HepG2 (cell line): ENCODE results near the gene ADPRH. TPM values are rescaled to one million over a fixed set of nuclear protein-coding genes. Genes with fewer than 3 reads are reported as not detected.

ENCODE experiments used
- ATAC-seq: fragments of 200-7000 bp; cut with Tn5 transposase; 3 replicates; pipeline ENCODE4 v1.9.1; 2020; ENCODE audit warnings: mild to moderate bottlenecking, moderate library complexity
- BruUV-seq: library from RNA; stranded (reverse); fragments of 400-500 nt; replicated peaks from 2 replicates; lab custom pipeline; 2021; lab: Mats Ljungman, UMichigan
- CTCF ChIA-PET: fragments of 300-600 bp; formaldehyde crosslinking; extraction: SDS; loops from one replicate; lab custom pipeline; 2021; ENCODE audit warnings: low total read pairs, inconsistent platforms, low intra/inter-chr PET ratio; lab: Yijun Ruan, JAX
- POLR2A ChIA-PET: fragments of 350-600 bp; sonication (Branson Sonifier 250); formaldehyde crosslinking; loops from one replicate; lab custom pipeline; 2020; ENCODE audit warnings: antibody characterized with exemption, inconsistent platforms; lab: Yijun Ruan, JAX
- DNase-seq: peaks from one replicate; pipeline ENCODE4 v3.0.0-alpha.2; 2015; ENCODE audit warnings: low spot score
- FAIRE-seq: peaks from 3 replicates; lab custom pipeline; 2011; peaks lifted over from hg19 to GRCh38; lab: Jason Lieb, UNC
- H2AFZ ChIP-seq: one replicate; pipeline ENCODE4 v1.6.1; 2011; ENCODE audit warnings: low read length, inconsistent platforms
- H3K27ac ChIP-seq: fragments of 300-600 bp; 3 replicates; pipeline ENCODE4 v1.8.0; 2011; ENCODE audit warnings: mixed run types, mild to moderate bottlenecking, mixed read lengths, low read length, inconsistent platforms; ENCODE audit not compliant: insufficient read depth; ENCODE audit errors: extremely low read length
- H3K27me3 ChIP-seq, 2 experiments: fragments of 200-600 bp in 1 of 2; 2 replicates in 1 of 2; 3 replicates in 1 of 2; pipeline versions ENCODE4 v1.6.0 to v1.8.0; 2011; ENCODE audit warnings: low read length in 2 of 2, mild to moderate bottlenecking in 2 of 2, moderate library complexity in 2 of 2, inconsistent platforms in 1 of 2; ENCODE audit not compliant: insufficient read depth in 2 of 2, control insufficient read depth in 1 of 2
- H3K36me3 ChIP-seq, 2 experiments: fragments of 200-600 bp in 1 of 2; replicated peaks in 1 of 2; 2 replicates in 1 of 2; 3 replicates in 1 of 2; pipeline versions ENCODE4 v1.5.1 to v1.8.0; 2011; ENCODE audit warnings: low read length in 2 of 2, inconsistent platforms in 1 of 2; ENCODE audit not compliant: insufficient read depth in 2 of 2, control insufficient read depth in 1 of 2
- H3K4me1 ChIP-seq: 2 replicates; pipeline ENCODE4 v1.5.1; 2012; ENCODE audit warnings: low read length, inconsistent platforms; ENCODE audit not compliant: insufficient read depth
- H3K4me2 ChIP-seq: 2 replicates; pipeline ENCODE4 v1.6.0; 2011; ENCODE audit warnings: low read depth, low read length, inconsistent platforms
- H3K4me3 ChIP-seq, 3 experiments: fragments of 200-600 bp in 1 of 3; sonication (generic), shearing (Covaris generic) in 1 of 3; replicated peaks in 1 of 3; 2 replicates each; pipeline ENCODE4 v1.5.1; 2011 to 2016; ENCODE audit warnings: low read length in 3 of 3, inconsistent platforms in 2 of 3, low read depth in 2 of 3, mild to moderate bottlenecking in 2 of 3, control low read depth in 1 of 3, mixed read lengths in 1 of 3; ENCODE audit not compliant: insufficient read depth in 1 of 3
- H3K79me2 ChIP-seq: one replicate; pipeline ENCODE4 v1.6.1; 2011; ENCODE audit warnings: low read length, inconsistent platforms; ENCODE audit not compliant: insufficient read depth
- H3K9ac ChIP-seq: 2 replicates; pipeline ENCODE4 v1.6.0; 2011; ENCODE audit warnings: mild to moderate bottlenecking, low read depth, low read length, inconsistent platforms; ENCODE audit not compliant: insufficient read depth
- H3K9me3 ChIP-seq: 2 replicates; pipeline ENCODE4 v1.5.1; 2012; ENCODE audit warnings: mild to moderate bottlenecking, low read length
- H4K20me1 ChIP-seq: 2 replicates; pipeline ENCODE4 v1.6.0; 2011; ENCODE audit warnings: inconsistent platforms, mild to moderate bottlenecking, low read length, moderate library complexity; ENCODE audit not compliant: insufficient read depth
- MAZ ChIP-seq, 2 experiments: sonication (generic) in 1 of 2; formaldehyde crosslinking in 1 of 2; IDR thresholded peaks; 2 replicates each; pipeline versions ENCODE4 v1.5.0 to v1.6.1; 2012 to 2020; ENCODE audit warnings: low read depth in 2 of 2, mild to moderate bottlenecking in 2 of 2, borderline replicate concordance in 1 of 2, improper control_type of control experiment in 1 of 2, low read length in 1 of 2, missing genetic modification reagents in 1 of 2, moderate library complexity in 1 of 2
- MZF1 ChIP-seq: sonication (generic); formaldehyde crosslinking; IDR thresholded peaks from 2 replicates; pipeline ENCODE4 v1.8.1; 2023; ENCODE audit warnings: mild to moderate bottlenecking, missing genetic modification reagents, borderline replicate concordance
- NONO ChIP-seq, 2 experiments: fragments of 450-650 bp in 1 of 2; sonication (generic) in 1 of 2; formaldehyde crosslinking in 1 of 2; IDR thresholded peaks in 1 of 2; conservative IDR thresholded peaks in 1 of 2; 2 replicates each; pipeline versions ENCODE4 v1.6.1 to v1.8.0; 2017 to 2022; ENCODE audit warnings: mild to moderate bottlenecking in 1 of 2, missing genetic modification reagents in 1 of 2, moderate library complexity in 1 of 2
- RXRA ChIP-seq: sonication (generic); formaldehyde crosslinking; IDR thresholded peaks from 2 replicates; pipeline ENCODE4 v1.5.1; 2020; ENCODE audit warnings: missing genetic modification reagents
- ZBTB21 ChIP-seq: sonication (generic); formaldehyde crosslinking; IDR thresholded peaks from 2 replicates; pipeline ENCODE4 v1.4.0; 2020; ENCODE audit warnings: missing genetic modification reagents
- ZBTB7A ChIP-seq: sonication (generic); formaldehyde crosslinking; IDR thresholded peaks from 2 replicates; pipeline ENCODE4 v1.8.0; 2022; ENCODE audit warnings: mild to moderate bottlenecking, missing genetic modification reagents
- ZNF382 ChIP-seq: sonication (generic); formaldehyde crosslinking; IDR thresholded peaks from 2 replicates; pipeline ENCODE4 v1.5.0; 2020; ENCODE audit warnings: missing genetic modification reagents, mild to moderate bottlenecking, borderline replicate concordance
- WGBS: methylation state at CpG from one replicate; pipeline ENCODE4 v1.1.6; 2017; ENCODE audit warnings: low lambda C conversion rate; 5-methylcytosine and 5-hydroxymethylcytosine counted together
- in situ Hi-C: cut with HindIII; loops from 2 replicates; pipeline ENCODE4 v1.10.0; 2017; ENCODE audit warnings: low pct_unique_long_range_greater_than_20kb; ENCODE audit not compliant: extremely low pct_ligation_motif_present
- intact Hi-C: fragments of 100-400 bp; cut with micrococcal nuclease; formaldehyde crosslinking; loops from one replicate; pipeline ENCODE4 v1.10.0; 2022; ENCODE audit not compliant: unreplicated experiment
- polyA plus RNA-seq, 8 experiments: library from polyadenylated mRNA; depleted of rRNA in 3 of 8; stranded (reverse) in 7 of 8; unstranded in 1 of 8; fragments of >200 nt; fragmentation: Illumina TruSeq in 4 of 8; extraction: Trizol in 4 of 8; gene quantifications; 2 replicates each; pipeline versions ENCODE4 v1.2.1 to v1.2.3, GENCODE V29; 2011 to 2016; ENCODE audit warnings: low read depth in 4 of 8, missing spikeins in 1 of 8, mixed read lengths in 1 of 8; ENCODE audit not compliant: insufficient read depth in 1 of 8
- total RNA-seq, 5 experiments: library from RNA; depleted of rRNA; stranded (reverse); fragments of >200 nt; fragmentation: Illumina TruSeq; extraction: Trizol; gene quantifications; 2 replicates each; pipeline ENCODE4 v1.2.3, GENCODE V29; 2016; ENCODE audit warnings: low read depth in 1 of 5
- TF ChIP-seq, protein P1 (sequence below): sonication (generic); formaldehyde crosslinking; IDR thresholded peaks from 2 replicates; pipeline ENCODE4 v1.5.0; 2020; ENCODE audit warnings: mild to moderate bottlenecking, missing genetic modification reagents, moderate library complexity
- TF ChIP-seq, protein P2 (sequence below), 2 experiments: fragments of 450-650 bp in 1 of 2; sonication (generic) in 1 of 2; formaldehyde crosslinking in 1 of 2; IDR thresholded peaks; 2 replicates each; pipeline versions ENCODE4 v1.6.1 to v1.8.0; 2016 to 2022; ENCODE audit warnings: antibody characterized with exemption in 1 of 2, mild to moderate bottlenecking in 1 of 2, missing genetic modification reagents in 1 of 2

ADPRH gene
- total and polyA plus RNA-seq, 2 of the 13 experiments (the other 11 are each of a cell fraction or from before 2014, with no cell fraction given), result 0.01 to 0.15 TPM

DNA sequence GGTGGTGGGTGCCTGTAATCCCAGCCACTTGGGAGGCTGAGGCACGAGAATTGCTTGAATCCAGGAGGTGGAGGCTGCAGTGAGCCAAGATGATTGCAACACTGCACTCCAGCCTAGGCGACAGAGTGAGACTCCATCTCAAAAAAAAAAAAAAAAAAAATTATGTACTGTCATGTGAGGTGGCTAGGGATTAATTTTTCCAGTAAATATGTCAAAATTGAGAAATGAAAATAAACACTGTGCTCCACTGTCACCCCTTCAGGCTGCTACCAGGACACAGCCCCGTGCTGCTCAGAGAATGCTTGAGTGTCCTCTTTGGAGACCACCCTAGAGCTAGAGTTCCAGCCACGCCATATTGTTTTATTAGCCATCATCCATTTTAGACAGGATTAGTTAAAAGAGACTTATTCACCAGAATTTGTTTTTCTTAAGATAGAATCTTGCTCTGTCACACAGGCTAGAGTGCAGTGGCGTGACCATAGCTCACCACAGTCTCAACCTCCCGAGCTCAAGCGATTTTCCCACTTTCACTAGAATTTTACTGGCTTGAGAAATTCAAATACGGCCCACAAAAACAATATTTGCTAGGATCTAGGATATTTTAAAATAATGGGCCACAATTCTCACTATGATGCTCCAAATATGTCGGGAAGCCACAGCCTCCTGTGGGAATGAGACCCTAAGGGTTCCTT lies 20.5 kb upstream of the ADPRH start (continued):
- TF ChIP-seq MZF1 (no peak), RXRA (no peak), ZBTB21 (CRISPR knock-in tag) (no peak), MAZ (IDR thresholded peaks at IDR 0.05; ENCODE audit: borderline replicate concordance, low read depth, low read length) (no peak), MAZ (CRISPR knock-in tag; IDR thresholded peaks at IDR 0.05; ENCODE audit: low read depth) (no peak)

DNA sequence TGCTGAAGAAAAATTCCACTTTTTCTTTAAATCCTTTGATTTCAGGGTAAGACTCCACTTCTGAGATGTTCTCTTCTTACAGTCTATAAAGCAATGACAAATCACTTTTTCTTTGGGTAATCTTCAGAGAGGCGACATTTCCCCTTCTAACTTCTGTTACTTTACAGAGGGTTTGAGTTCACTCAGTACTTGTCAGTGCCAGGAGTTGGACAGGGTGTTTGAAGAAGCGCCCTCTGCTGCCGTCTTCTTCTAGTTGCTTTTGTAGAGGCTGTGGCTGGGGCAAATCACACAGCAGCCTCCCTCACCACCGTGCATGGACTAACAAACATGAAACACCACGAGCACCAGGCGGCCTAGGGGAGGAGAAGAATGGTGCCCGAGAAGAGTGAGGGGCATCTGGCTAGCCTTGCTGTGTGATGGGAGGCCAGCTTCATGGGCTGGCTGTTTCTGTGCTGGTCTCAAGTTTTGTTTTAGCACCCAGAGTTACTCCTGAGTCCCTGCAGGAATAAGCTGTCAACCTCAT lies 19.8 kb upstream of the ADPRH start, which contains the start of gene CD80:
Gene CD80 (minus strand): TSS at position 174 of the 523 bp plus-strand sequence. CDS start 1,886 bp downstream, outside the sequence.
- 0% methylated on average over 5 of the region's 7 CpGs for WGBS
- POLR2A ChIA-PET, result no interaction called here
- Histone ChIP-seq H3K4me1 (no peaks in the 10 kb centered on the region), H4K20me1 (no peaks in the 10 kb centered on the region), H3K27ac (no peak within 1 kb of the TSS), H2AFZ (no peak within 1 kb of the TSS), H3K9ac (no peak within 1 kb of the TSS), H3K9me3 (no peaks in the 10 kb centered on the region), H3K4me2 (peak within 1 kb of the TSS; percentile 42; the same call in 1 of the 2 replicates), H3K36me3 (no peaks in the 10 kb centered on the region), H3K27me3 (peaks cover 0 to 7% of the 10 kb centered on the region in 2 experiments; a peak in 1 of 5 replicates), H3K79me2 (no peaks in the 10 kb centered on the region), H3K4me3 (no peak within 1 kb of the TSS)
- peak; percentile 47 for FAIRE-seq
- intact Hi-C loops, result no loop called here
- CTCF ChIA-PET, result interaction anchor here (1.5 kb wide), 1 partner anchor 179 kb away, joined by 4 read pairs; no protein-coding TSS in a partner anchor
- peak; percentile 100 for ATAC-seq
- in situ Hi-C loops, result no loop called here
- no TSS peak for BruUV-seq
- DNase-seq, result peak; percentile 45
- TF ChIP-seq, protein P1, sequence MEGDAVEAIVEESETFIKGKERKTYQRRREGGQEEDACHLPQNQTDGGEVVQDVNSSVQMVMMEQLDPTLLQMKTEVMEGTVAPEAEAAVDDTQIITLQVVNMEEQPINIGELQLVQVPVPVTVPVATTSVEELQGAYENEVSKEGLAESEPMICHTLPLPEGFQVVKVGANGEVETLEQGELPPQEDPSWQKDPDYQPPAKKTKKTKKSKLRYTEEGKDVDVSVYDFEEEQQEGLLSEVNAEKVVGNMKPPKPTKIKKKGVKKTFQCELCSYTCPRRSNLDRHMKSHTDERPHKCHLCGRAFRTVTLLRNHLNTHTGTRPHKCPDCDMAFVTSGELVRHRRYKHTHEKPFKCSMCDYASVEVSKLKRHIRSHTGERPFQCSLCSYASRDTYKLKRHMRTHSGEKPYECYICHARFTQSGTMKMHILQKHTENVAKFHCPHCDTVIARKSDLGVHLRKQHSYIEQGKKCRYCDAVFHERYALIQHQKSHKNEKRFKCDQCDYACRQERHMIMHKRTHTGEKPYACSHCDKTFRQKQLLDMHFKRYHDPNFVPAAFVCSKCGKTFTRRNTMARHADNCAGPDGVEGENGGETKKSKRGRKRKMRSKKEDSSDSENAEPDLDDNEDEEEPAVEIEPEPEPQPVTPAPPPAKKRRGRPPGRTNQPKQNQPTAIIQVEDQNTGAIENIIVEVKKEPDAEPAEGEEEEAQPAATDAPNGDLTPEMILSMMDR, result peak; percentile 70
- TF ChIP-seq ZBTB7A (CRISPR knock-in tag) (no peak), ZNF382 (no peak), NONO (IDR thresholded peaks at IDR 0.05) (no peak), NONO (CRISPR knock-in tag; conservative IDR thresholded peaks at IDR 0.05) (no peak)
- TF ChIP-seq, protein P2, sequence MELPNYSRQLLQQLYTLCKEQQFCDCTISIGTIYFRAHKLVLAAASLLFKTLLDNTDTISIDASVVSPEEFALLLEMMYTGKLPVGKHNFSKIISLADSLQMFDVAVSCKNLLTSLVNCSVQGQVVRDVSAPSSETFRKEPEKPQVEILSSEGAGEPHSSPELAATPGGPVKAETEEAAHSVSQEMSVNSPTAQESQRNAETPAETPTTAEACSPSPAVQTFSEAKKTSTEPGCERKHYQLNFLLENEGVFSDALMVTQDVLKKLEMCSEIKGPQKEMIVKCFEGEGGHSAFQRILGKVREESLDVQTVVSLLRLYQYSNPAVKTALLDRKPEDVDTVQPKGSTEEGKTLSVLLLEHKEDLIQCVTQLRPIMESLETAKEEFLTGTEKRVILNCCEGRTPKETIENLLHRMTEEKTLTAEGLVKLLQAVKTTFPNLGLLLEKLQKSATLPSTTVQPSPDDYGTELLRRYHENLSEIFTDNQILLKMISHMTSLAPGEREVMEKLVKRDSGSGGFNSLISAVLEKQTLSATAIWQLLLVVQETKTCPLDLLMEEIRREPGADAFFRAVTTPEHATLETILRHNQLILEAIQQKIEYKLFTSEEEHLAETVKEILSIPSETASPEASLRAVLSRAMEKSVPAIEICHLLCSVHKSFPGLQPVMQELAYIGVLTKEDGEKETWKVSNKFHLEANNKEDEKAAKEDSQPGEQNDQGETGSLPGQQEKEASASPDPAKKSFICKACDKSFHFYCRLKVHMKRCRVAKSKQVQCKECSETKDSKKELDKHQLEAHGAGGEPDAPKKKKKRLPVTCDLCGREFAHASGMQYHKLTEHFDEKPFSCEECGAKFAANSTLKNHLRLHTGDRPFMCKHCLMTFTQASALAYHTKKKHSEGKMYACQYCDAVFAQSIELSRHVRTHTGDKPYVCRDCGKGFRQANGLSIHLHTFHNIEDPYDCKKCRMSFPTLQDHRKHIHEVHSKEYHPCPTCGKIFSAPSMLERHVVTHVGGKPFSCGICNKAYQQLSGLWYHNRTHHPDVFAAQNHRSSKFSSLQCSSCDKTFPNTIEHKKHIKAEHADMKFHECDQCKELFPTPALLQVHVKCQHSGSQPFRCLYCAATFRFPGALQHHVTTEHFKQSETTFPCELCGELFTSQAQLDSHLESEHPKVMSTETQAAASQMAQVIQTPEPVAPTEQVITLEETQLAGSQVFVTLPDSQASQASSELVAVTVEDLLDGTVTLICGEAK (IDR thresholded peaks at IDR 0.05), result no peak
- TF ChIP-seq, protein P2 (CRISPR knock-in tag; IDR thresholded peaks at IDR 0.05), result no peak
